Adipocyte (in vitro differentiated cells): ENCODE measurements around the gene ARHGAP35.
A peak's percentile ranks its signal among the peaks of the same experiment; 100 is the strongest.
"Not testable (repeated sequence)": the region's sequence is repeated elsewhere in the genome, so short reads cannot be mapped to it uniquely, and the experiment has no call there.

ENCODE experiments used
- DNase-seq: peaks from one replicate; pipeline ENCODE4 v3.0.0-alpha.2; 2015; ENCODE audit warnings: low read depth
- H3K27me3 ChIP-seq: replicated peaks from 2 replicates; pipeline ENCODE4 v1.7.0; 2013; ENCODE audit warnings: mild to moderate bottlenecking, low read length, moderate library complexity; ENCODE audit not compliant: control insufficient read depth, insufficient read depth
- H3K36me3 ChIP-seq: 2 replicates; pipeline ENCODE4 v1.7.0; 2013; ENCODE audit warnings: low read length, mild to moderate bottlenecking, moderate library complexity; ENCODE audit not compliant: control insufficient read depth, insufficient read depth, severe bottlenecking
- H3K4me1 ChIP-seq: 2 replicates; pipeline ENCODE4 v1.7.0; 2013; ENCODE audit warnings: mild to moderate bottlenecking, low read length, moderate library complexity; ENCODE audit not compliant: control insufficient read depth, insufficient read depth
- H3K4me3 ChIP-seq: 2 replicates; pipeline ENCODE4 v1.7.0; 2013; ENCODE audit warnings: mild to moderate bottlenecking, low read length, moderate library complexity
- H3K9ac ChIP-seq: 2 replicates; pipeline ENCODE4 v1.7.0; 2013; ENCODE audit warnings: mild to moderate bottlenecking, low read length, moderate library complexity
- H3K9me3 ChIP-seq: 2 replicates; pipeline ENCODE4 v1.7.0; 2013; ENCODE audit warnings: mild to moderate bottlenecking, low read length, moderate library complexity; ENCODE audit not compliant: control insufficient read depth

Gene ARHGAP35

GRCh38 chr19:46878613-46879375, 18.0 kb downstream of the ARHGAP35 start:
- no peak overlapping the region for H3K9ac ChIP-seq
- DNase-seq: peak; percentile 60
- H3K4me1 ChIP-seq: peaks cover 11% of the 10 kb centered on the region
- H3K9me3 ChIP-seq: no peaks in the 10 kb centered on the region
- no peak overlapping the region for H3K4me3 ChIP-seq
- no peaks in the 10 kb centered on the region for H3K27me3 ChIP-seq
- peaks cover 10% of the 10 kb centered on the region for H3K36me3 ChIP-seq

DNA sequence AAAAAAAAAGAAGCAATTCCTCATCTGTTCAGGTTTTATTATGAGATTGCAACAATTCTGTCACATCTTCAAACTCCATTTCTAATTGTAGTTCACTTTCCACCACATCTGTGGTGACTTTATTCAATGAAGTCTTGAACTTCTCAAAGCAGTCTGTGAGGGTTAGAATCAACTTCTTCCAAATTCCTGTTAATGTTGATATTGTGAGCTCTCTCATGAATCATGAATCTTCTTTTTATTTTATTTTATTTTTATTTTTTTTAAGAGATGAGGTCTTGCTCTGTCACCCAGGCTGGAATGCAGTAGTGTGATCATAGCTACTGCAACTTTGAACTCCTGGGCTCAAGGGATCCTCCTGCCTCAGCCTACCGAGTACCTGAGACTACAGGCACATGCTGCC, 19.6 kb downstream of the ARHGAP35 start:
- H3K4me3 ChIP-seq: no peak overlapping the region
- no peak for DNase-seq
- peaks cover 15% of the 10 kb centered on the region for H3K4me1 ChIP-seq
- peaks cover 5% of the 10 kb centered on the region for H3K36me3 ChIP-seq
- no peaks in the 10 kb centered on the region for H3K9me3 ChIP-seq
- H3K27me3 ChIP-seq: no peaks in the 10 kb centered on the region
- H3K9ac ChIP-seq: no peak overlapping the region

GRCh38 chr19:46881092-46881491, 20.3 kb downstream of the ARHGAP35 start:
- no peaks in the 10 kb centered on the region for H3K36me3 ChIP-seq
- DNase-seq: no peak
- H3K9me3 ChIP-seq: no peaks in the 10 kb centered on the region
- no peak overlapping the region for H3K4me3 ChIP-seq
- H3K9ac ChIP-seq: no peak overlapping the region
- H3K4me1 ChIP-seq: peaks cover 22% of the 10 kb centered on the region
- H3K27me3 ChIP-seq: no peaks in the 10 kb centered on the region

DNA sequence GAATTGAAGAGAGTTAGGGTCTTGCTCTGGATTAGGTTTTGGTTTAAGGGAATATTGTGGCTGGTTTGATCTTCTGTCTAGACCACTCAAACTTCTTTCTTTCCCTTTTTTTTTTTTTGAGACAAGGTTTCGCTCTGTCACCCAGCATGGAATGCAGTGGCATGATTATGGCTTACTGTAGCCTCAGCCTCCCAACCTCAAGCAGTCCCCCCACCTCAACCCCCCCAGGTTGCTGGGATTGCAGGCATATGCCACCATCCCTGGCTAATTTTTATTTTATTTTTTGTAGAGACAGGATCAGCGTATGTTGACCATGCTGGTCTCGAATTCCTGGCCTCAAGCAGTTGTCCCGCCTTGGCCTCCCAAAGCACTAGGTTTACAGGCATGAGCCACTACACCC, 21.2 kb downstream of the ARHGAP35 start:
- H3K27me3 ChIP-seq: no peaks in the 10 kb centered on the region
- no peak for DNase-seq

DNA sequence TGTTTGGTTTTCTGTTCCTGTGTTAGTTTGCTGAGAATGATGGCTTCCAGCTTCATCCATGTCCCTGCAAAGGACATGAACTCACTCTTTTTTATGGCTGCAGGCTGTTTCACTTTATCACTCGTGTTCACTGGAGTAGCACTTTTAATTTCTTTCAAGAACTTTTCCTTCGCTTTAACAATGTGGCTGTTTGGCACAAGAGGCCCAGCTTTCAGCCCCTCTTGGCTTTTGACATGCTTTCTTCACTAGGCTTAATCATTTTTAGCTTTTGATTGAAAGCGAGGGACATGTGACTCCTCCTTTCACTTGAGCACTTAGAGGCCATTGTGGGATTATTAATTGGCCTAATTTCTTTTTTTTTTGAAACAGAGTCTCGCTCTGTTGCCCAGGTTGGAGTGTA, 22.0 kb downstream of the ARHGAP35 start:
- not testable (repeated sequence) for H3K9ac ChIP-seq, H3K4me3 ChIP-seq, H3K36me3 ChIP-seq, DNase-seq, H3K9me3 ChIP-seq, H3K27me3 ChIP-seq
- H3K4me1 ChIP-seq: peaks cover 37% of the 10 kb centered on the region

More for the DNA sequence above, 21.2 kb downstream of the ARHGAP35 start:
- Histone ChIP-seq H3K36me3 (no peaks in the 10 kb centered on the region), H3K4me1 (peaks cover 31% of the 10 kb centered on the region), H3K9me3 (no peaks in the 10 kb centered on the region), H3K4me3 (no peak overlapping the region), H3K9ac (no peak overlapping the region)

DNA sequence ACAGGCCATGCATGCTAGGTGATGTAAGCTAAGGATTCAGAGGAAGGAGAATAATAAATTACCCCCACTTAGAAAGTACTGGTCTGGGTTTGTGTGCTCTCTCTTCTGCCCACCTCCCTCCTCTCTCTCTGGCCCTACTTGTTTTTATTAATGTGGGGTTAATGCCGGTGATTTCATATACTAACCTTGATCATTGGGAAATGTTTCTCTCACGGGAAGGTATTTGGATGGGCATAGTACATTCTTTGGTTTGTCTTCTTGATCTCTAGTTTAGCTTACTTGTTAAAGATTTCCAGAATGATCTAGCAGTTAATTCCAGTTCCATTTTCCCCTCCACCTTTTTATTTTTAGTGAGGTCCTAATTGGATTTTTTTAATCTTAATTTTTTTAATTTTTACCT, 24.6 kb downstream of the ARHGAP35 start:
- H3K4me1 ChIP-seq: peaks cover 42% of the 10 kb centered on the region
- H3K9me3 ChIP-seq: no peaks in the 10 kb centered on the region
- H3K27me3 ChIP-seq: no peaks in the 10 kb centered on the region
- H3K36me3 ChIP-seq: no peaks in the 10 kb centered on the region
- DNase-seq: no peak
- no peak overlapping the region for H3K4me3 ChIP-seq
- no peak overlapping the region for H3K9ac ChIP-seq

GRCh38 chr19:46886546-46887239, 25.9 kb downstream of the ARHGAP35 start:
- no peaks in the 10 kb centered on the region for H3K27me3 ChIP-seq
- peaks cover 50% of the 10 kb centered on the region for H3K4me1 ChIP-seq
- H3K9me3 ChIP-seq: no peaks in the 10 kb centered on the region
- H3K9ac ChIP-seq: no peak overlapping the region
- no peak for DNase-seq
- H3K4me3 ChIP-seq: no peak overlapping the region
- no peaks in the 10 kb centered on the region for H3K36me3 ChIP-seq

- Histone ChIP-seq H3K4me3 (no peak overlapping the region), H3K36me3 (no peaks in the 10 kb centered on the region), H3K4me1 (peaks cover 50% of the 10 kb centered on the region)
Measured at GRCh38 chr19:46887240-46887782, 26.5 kb downstream of the ARHGAP35 start.

DNA sequence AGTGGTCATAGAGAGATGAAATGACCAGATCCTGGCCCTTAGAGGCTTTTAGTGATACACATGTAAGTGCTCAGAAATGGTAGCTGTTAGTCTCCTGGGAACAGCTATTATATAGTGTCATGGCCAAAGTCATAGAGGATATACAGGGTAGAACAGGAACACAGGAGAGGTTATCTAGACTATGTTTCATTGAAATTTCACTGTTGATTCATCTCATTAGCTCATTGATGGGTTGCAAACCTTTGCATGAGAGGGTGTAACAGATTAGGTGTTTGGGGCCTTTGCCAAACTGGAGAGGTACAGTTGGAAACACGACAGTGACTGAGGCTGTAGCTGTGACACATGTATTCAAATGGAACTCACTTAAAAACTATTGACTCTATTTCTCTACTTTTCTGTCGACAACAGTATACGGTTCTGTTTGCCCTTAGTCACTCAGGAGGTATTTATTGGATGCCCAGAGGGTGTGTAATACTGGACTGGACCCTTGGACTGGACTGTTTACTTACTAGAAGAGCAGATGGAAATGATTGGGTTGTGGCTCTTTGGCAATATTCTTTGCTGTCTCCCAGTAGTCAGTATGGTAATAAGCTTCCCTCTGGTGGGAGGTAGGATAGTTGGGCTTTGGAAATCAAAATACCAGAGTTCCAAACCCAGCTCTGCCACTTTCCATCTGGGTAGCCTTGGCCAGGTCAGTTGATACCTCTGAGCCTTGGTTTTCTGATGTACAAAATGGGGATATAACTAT, 29.8 kb downstream of the ARHGAP35 start:
- H3K27me3 ChIP-seq: no peaks in the 10 kb centered on the region
- peak overlapping the region; percentile 28 for H3K9ac ChIP-seq
- H3K4me1 ChIP-seq: peaks cover 55% of the 10 kb centered on the region
- H3K4me3 ChIP-seq: peak overlapping the region; percentile 15
- no peaks in the 10 kb centered on the region for H3K36me3 ChIP-seq
- no peaks in the 10 kb centered on the region for H3K9me3 ChIP-seq
- DNase-seq: peak; percentile 95

More at GRCh38 chr19:46887240-46887782, 26.5 kb downstream of the ARHGAP35 start:
- Histone ChIP-seq H3K9me3 (no peaks in the 10 kb centered on the region), H3K9ac (no peak overlapping the region), H3K27me3 (no peaks in the 10 kb centered on the region)
- no peak for DNase-seq

DNA sequence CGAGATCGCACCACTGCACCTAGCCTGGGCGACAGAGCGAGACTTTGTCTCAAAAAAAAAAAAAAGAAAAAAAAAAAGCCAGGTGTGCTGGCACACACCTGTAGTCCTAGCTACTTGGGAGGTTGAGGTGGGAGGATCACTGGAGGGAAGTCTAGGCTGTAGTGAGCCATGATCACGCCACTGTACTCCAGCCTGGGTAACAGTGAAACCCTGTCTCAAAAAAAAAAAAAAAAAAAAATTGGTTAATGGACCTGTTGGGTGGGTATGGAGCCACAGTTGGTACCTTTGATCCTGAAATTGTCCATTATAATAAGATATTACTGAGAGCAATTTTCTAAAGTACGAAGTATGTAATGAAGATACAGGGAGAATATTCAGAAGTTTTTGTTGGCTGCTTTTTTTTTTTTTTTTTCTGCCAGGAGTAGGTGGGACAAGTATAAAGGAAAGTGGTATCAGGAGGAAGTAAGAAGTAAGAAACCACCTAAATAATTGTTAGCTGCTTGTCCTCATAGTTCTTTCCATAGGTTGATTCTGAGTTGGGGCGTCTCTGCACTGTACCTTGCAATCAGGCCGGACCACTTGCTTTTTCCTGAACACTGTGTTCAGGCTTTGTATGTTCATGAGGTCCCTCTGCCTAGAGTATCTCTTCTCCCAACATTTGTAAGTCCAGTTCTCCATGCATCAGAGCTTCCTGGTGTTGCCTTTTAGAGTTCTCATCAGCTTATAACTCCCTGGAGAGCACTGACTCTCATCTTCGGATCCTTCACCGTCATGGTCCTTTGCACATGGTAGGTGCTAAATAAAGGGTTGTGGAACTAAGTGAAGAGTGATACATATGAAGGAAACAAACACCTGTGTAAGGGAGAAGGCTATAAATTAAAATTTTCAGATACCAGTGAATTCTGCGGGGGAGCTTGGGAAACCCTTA, 31.7 kb downstream of the ARHGAP35 start:
- Histone ChIP-seq H3K4me1 (peaks cover 36% of the 10 kb centered on the region), H3K27me3 (no peaks in the 10 kb centered on the region), H3K9me3 (no peaks in the 10 kb centered on the region), H3K36me3 (no peaks in the 10 kb centered on the region), H3K4me3 (no peak overlapping the region), H3K9ac (no peak overlapping the region)
- DNase-seq: no peak
